H1 (cell line): Measurements from ENCODE around the gene EGFR. TPM values are rescaled to one million over a fixed set of nuclear protein-coding genes. Genes with fewer than 3 reads are reported as not detected.

Source experiments
- CTCF ChIA-PET: fragments of 300-600 bp; sonication (Branson Sonifier 250); formaldehyde crosslinking; loops from one replicate; lab custom pipeline; 2021; ENCODE audit not compliant: partially characterized antibody; lab: Charles Lee
- POLR2A ChIA-PET: fragments of 300-600 bp; sonication (Branson Sonifier 250); formaldehyde crosslinking; loops from one replicate; lab custom pipeline; 2021; ENCODE audit warnings: inconsistent platforms; ENCODE audit not compliant: partially characterized antibody; lab: Charles Lee
- DNase-seq, 2 experiments: peaks; one replicate each; pipeline versions ENCODE4 v3.0.0 to v3.0.0-alpha.2; 2010 to 2022; ENCODE audit warnings: low spot score in 2 of 2, low read depth in 1 of 2, mixed read lengths in 1 of 2
- FAIRE-seq: peaks from 2 replicates; lab custom pipeline; 2011; peaks lifted over from hg19 to GRCh38; lab: Jason Lieb, UNC
- H2AFZ ChIP-seq: 2 replicates; pipeline ENCODE4 v1.8.1; 2012; ENCODE audit warnings: low read length, inconsistent platforms
- H2AK5ac ChIP-seq: 2 replicates; pipeline ENCODE4 v1.6.1; 2013; ENCODE audit warnings: low read depth, low read length
- H2BK120ac ChIP-seq: replicated peaks from 2 replicates; pipeline ENCODE3; 2013; ENCODE audit warnings: low read depth, low read length, inconsistent platforms
- H2BK12ac ChIP-seq: 2 replicates; pipeline ENCODE4 v1.6.1; 2013; ENCODE audit warnings: low read depth, low read length
- H2BK15ac ChIP-seq: 2 replicates; pipeline ENCODE4 v1.6.1; 2013; ENCODE audit warnings: low read length
- H2BK20ac ChIP-seq: 2 replicates; pipeline ENCODE4 v1.6.1; 2013; ENCODE audit warnings: low read length
- H2BK5ac ChIP-seq: 2 replicates; pipeline ENCODE4 v1.6.1; 2013; ENCODE audit warnings: low read depth, low read length
- H3K14ac ChIP-seq: 2 replicates; pipeline ENCODE4 v1.6.1; 2013; ENCODE audit warnings: inconsistent platforms; ENCODE audit not compliant: insufficient read length
- H3K18ac ChIP-seq: 2 replicates; pipeline ENCODE4 v1.6.1; 2013; ENCODE audit warnings: low read length; ENCODE audit errors: extremely low read depth
- H3K23ac ChIP-seq: 2 replicates; pipeline ENCODE4 v1.6.1; 2013; ENCODE audit warnings: inconsistent platforms; ENCODE audit not compliant: insufficient read length
- H3K23me2 ChIP-seq: 2 replicates; pipeline ENCODE4 v1.6.1; 2013; ENCODE audit warnings: low read depth, low read length
- H3K27ac ChIP-seq: 2 replicates; pipeline ENCODE4 v1.6.1; 2011; ENCODE audit warnings: low read depth, low read length, inconsistent platforms
- H3K27me3 ChIP-seq, 4 experiments: replicated peaks in 1 of 4; 1 replicate in 1 of 4; 2 replicates in 3 of 4; pipeline versions ENCODE4 v1.6.1 to v1.8.1; 2011 to 2013; ENCODE audit warnings: low read length in 3 of 4, mild to moderate bottlenecking in 3 of 4, inconsistent platforms in 2 of 4, mixed read lengths in 2 of 4, moderate library complexity in 1 of 4; ENCODE audit not compliant: control insufficient read depth in 3 of 4, insufficient read depth in 3 of 4; ENCODE audit errors: extremely low read depth in 1 of 4
- H3K36me3 ChIP-seq, 4 experiments: 2 replicates each; pipeline versions ENCODE4 v1.6.1 to v1.8.1; 2011 to 2013; ENCODE audit warnings: mild to moderate bottlenecking in 4 of 4, low read length in 3 of 4, moderate library complexity in 2 of 4, control low read depth in 1 of 4, inconsistent platforms in 1 of 4; ENCODE audit not compliant: insufficient read depth in 4 of 4, control insufficient read depth in 2 of 4
- H3K4ac ChIP-seq: replicated peaks from 2 replicates; pipeline ENCODE3; 2013; ENCODE audit warnings: low read length, low read depth, mixed read lengths, inconsistent platforms; ENCODE audit not compliant: insufficient read length
- H3K4me1 ChIP-seq, 4 experiments: replicated peaks in 1 of 4; 1 replicate in 1 of 4; 2 replicates in 3 of 4; pipeline versions ENCODE4 v1.6.1 to v1.8.1; 2011 to 2013; ENCODE audit warnings: low read length in 3 of 4, inconsistent platforms in 2 of 4, mixed read lengths in 1 of 4; ENCODE audit not compliant: insufficient read depth in 4 of 4, control insufficient read depth in 3 of 4
- H3K4me2 ChIP-seq, 2 experiments: 2 replicates each; pipeline versions ENCODE4 v1.6.1 to v1.8.1; 2011 to 2013; ENCODE audit warnings: low read depth in 2 of 2, low read length in 2 of 2, control low read depth in 1 of 2, inconsistent platforms in 1 of 2, mild to moderate bottlenecking in 1 of 2; ENCODE audit not compliant: insufficient read depth in 1 of 2
- H3K4me3 ChIP-seq, 4 experiments: fragments of 200-600, 300-600 bp in 1 of 4; sonication (generic), shearing (Covaris generic), sonication (Bioruptor Twin) in 1 of 4; 2 replicates each; pipeline versions ENCODE4 v1.5.1 to v1.8.1; 2011 to 2016; ENCODE audit warnings: low read length in 4 of 4, low read depth in 3 of 4, control low read depth in 2 of 4, inconsistent platforms in 2 of 4, mild to moderate bottlenecking in 2 of 4, mixed read lengths in 1 of 4, moderate library complexity in 1 of 4; ENCODE audit not compliant: insufficient read depth in 2 of 4; ENCODE audit errors: extremely low read depth in 1 of 4
- H3K56ac ChIP-seq: replicated peaks from 2 replicates; pipeline ENCODE3; 2013; ENCODE audit warnings: low read depth, mild to moderate bottlenecking, mixed read lengths, low read length, inconsistent platforms; ENCODE audit not compliant: insufficient read length
- H3K79me1 ChIP-seq: 2 replicates; pipeline ENCODE4 v1.6.1; 2013; ENCODE audit warnings: low read depth, low read length, control low read depth
- H3K79me2 ChIP-seq, 2 experiments: 2 replicates each; pipeline versions ENCODE4 v1.6.1 to v1.8.1; 2012 to 2013; ENCODE audit warnings: low read length in 2 of 2, mild to moderate bottlenecking in 2 of 2, inconsistent platforms in 1 of 2; ENCODE audit not compliant: insufficient read depth in 2 of 2, control insufficient read depth in 1 of 2
- H3K9ac ChIP-seq, 4 experiments: replicated peaks in 1 of 4; 1 replicate in 1 of 4; 2 replicates in 3 of 4; pipeline versions ENCODE4 v1.6.1 to v1.8.1; 2011 to 2013; ENCODE audit warnings: low read depth in 3 of 4, low read length in 3 of 4, control low read depth in 2 of 4, mild to moderate bottlenecking in 2 of 4, moderate library complexity in 2 of 4, inconsistent platforms in 1 of 4; ENCODE audit errors: extremely low read depth in 1 of 4
- H3K9me3 ChIP-seq, 2 experiments: 2 replicates each; pipeline versions ENCODE4 v1.6.1 to v1.8.1; 2012 to 2013; ENCODE audit warnings: mild to moderate bottlenecking in 2 of 2, moderate library complexity in 2 of 2, control low read depth in 1 of 2, inconsistent platforms in 1 of 2, low read depth in 1 of 2, low read length in 1 of 2, mixed read lengths in 1 of 2; ENCODE audit not compliant: insufficient read depth in 2 of 2
- H4K20me1 ChIP-seq, 2 experiments: replicated peaks in 1 of 2; 2 replicates each; pipeline versions ENCODE3 to v1.8.1; 2011 to 2013; ENCODE audit warnings: inconsistent platforms in 2 of 2, low read length in 2 of 2, mild to moderate bottlenecking in 1 of 2; ENCODE audit not compliant: insufficient read depth in 2 of 2, control insufficient read depth in 1 of 2
- H4K5ac ChIP-seq: 2 replicates; pipeline ENCODE4 v1.6.1; 2013; ENCODE audit warnings: low read length, low read depth, mixed read lengths, inconsistent platforms; ENCODE audit not compliant: insufficient read length
- H4K8ac ChIP-seq: 2 replicates; pipeline ENCODE4 v1.8.0; 2013; ENCODE audit warnings: mild to moderate bottlenecking, moderate library complexity, low read length, inconsistent platforms; ENCODE audit not compliant: insufficient read depth; ENCODE audit errors: extremely low read depth
- H4K91ac ChIP-seq: replicated peaks from 2 replicates; pipeline ENCODE3; 2013; ENCODE audit warnings: low read length, mixed read lengths, inconsistent platforms; ENCODE audit not compliant: insufficient read length
- CBX8 ChIP-seq: fragments of 300-800, 300-1000 bp; sonication (generic); IDR thresholded peaks from 2 replicates; pipeline ENCODE4 v1.7.1; 2016; ENCODE audit warnings: low read depth, low read length, borderline replicate concordance
- CREB1 ChIP-seq: IDR thresholded peaks from 2 replicates; pipeline ENCODE4 v1.6.1; 2012; ENCODE audit warnings: inconsistent platforms
- GABPA ChIP-seq: IDR thresholded peaks from 2 replicates; pipeline ENCODE4 v1.6.1; 2011; ENCODE audit warnings: mild to moderate bottlenecking, low read length, moderate library complexity, borderline replicate concordance; ENCODE audit not compliant: insufficient read depth
- GTF2F1 ChIP-seq: IDR thresholded peaks from 2 replicates; pipeline ENCODE4 v1.6.1; 2012; ENCODE audit warnings: low read depth, low read length, improper control_type of control experiment, borderline replicate concordance
- KDM1A ChIP-seq: fragments of 200-600, 300-600 bp; sonication (generic); IDR thresholded peaks from 2 replicates; pipeline ENCODE4 v1.7.1; 2016; ENCODE audit warnings: mild to moderate bottlenecking, low read length, borderline replicate concordance
- RAD21 ChIP-seq, 2 experiments: IDR thresholded peaks in 1 of 2; conservative IDR thresholded peaks in 1 of 2; 2 replicates each; pipeline ENCODE4 v1.6.1; 2011; ENCODE audit warnings: low read depth in 2 of 2, low read length in 2 of 2, improper control_type of control experiment in 1 of 2, inconsistent platforms in 1 of 2, mild to moderate bottlenecking in 1 of 2, moderate library complexity in 1 of 2
- TEAD4 ChIP-seq: IDR thresholded peaks from 2 replicates; pipeline ENCODE4 v1.6.1; 2012; ENCODE audit warnings: low read depth, low read length, inconsistent platforms, mixed read lengths
- ZNF274 ChIP-seq: IDR thresholded peaks from 2 replicates; pipeline ENCODE4 v1.7.0; 2012; ENCODE audit warnings: low read length, borderline replicate concordance; ENCODE audit errors: extremely low read depth
- WGBS, 2 experiments: shearing (Covaris generic) in 1 of 2; methylation state at CpG; one replicate each; pipeline versions ENCODE4 v1.1.6 to v1.1.7; 2013 to 2015; ENCODE audit warnings: low lambda C conversion rate in 2 of 2, mixed read lengths in 2 of 2, inconsistent platforms in 1 of 2, low coverage in 1 of 2, missing lambda C conversion rate in 1 of 2; ENCODE audit not compliant: insufficient replicate concordance in 2 of 2, insufficient coverage in 1 of 2, insufficient read length in 1 of 2; ENCODE audit errors: extremely low coverage in 1 of 2, missing lambda C conversion rate in 1 of 2; 5-methylcytosine and 5-hydroxymethylcytosine counted together
- polyA plus RNA-seq, 7 experiments: library from polyadenylated mRNA; depleted of rRNA in 3 of 7; stranded (reverse) in 5 of 7; unstranded in 2 of 7; fragments of >200 nt in 5 of 7; fragments of 200-250 nt in 2 of 7; gene quantifications; 1 replicate in 5 of 7; 2 replicates in 1 of 7; 4 replicates in 1 of 7; pipeline versions ENCODE4 v1.2.1 to v1.2.3, GENCODE V29; 2011 to 2013; ENCODE audit warnings: missing spikeins in 2 of 7, mixed read lengths in 2 of 7
- total RNA-seq: library from RNA; stranded (reverse); fragmentation: NEBNext Ultra II Directional; extraction: Animal tissue kit (Norgen Biotek cat#: 25700); gene quantifications from 2 replicates; pipeline ENCODE4 v1.2.1, GENCODE V29; 2021
- TF ChIP-seq, protein P1 (sequence below): IDR thresholded peaks from 2 replicates; pipeline ENCODE4 v1.6.1; 2011; ENCODE audit warnings: low read length, improper control_type of control experiment

The EGFR gene
- total and polyA plus RNA-seq, 2 of the 8 experiments (the other 6 are each of a cell fraction or from before 2014, with no cell fraction given), result 1.9 to 5.8 TPM

DNA sequence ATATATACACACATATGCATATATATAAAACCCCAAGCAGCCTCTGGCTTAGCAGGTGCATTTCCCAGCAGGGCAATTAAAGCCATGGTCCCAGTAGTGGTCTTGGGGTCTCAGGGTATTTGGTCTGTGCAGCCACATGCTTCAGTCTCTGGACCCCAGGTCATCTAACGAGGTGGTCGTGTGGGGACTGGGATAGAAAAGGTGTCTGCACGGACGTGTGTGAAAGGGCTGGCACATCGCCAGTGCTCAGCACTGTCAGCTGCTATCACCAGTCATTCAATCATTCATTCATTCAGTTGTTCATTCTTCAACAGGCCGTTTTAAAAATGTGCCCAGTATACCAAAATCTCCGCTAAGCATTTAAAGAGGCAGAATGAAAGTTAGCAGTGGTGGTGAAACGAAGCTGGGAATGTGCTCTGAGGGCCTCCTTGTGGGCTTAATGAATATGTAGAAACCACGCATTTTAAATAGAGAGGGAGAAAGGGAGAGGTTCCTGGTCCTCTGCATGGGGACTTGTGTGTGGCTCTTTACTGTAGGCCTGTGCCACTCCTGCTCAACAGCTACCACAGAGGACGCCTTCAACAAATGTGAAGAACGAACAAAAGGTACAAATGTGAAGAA is 170.4 kb downstream of the EGFR start:
- Histone ChIP-seq H3K23ac (no peak overlapping the region), H2BK120ac (peak overlapping the region; percentile 70), H2BK15ac (peak overlapping the region; percentile 62; the same call in 1 of the 2 replicates), H3K9me3 (no peaks in the 10 kb centered on the region), H4K91ac (no peak overlapping the region), H3K14ac (no peak overlapping the region), H3K18ac (no peak overlapping the region), H3K27ac (no peak overlapping the region), H3K4me1 (peaks cover 22 to 39% (median 37%) of the 10 kb centered on the region in 4 experiments), H4K20me1 (no peaks in the 10 kb centered on the region), H4K8ac (no peak overlapping the region), H3K56ac (no peak overlapping the region), H3K23me2 (no peaks in the 10 kb centered on the region), H2AK5ac (no peak overlapping the region; the same call in 1 of the 2 replicates), H2AFZ (0 out of 2 replicates have a peak overlapping the region, but pooled peaks have one; percentile 41), H3K27me3 (no peaks in the 10 kb centered on the region; a peak in 2 of 7 replicates), H2BK5ac (peak overlapping the region; percentile 9; the same call in 1 of the 2 replicates), H3K9ac (no peak overlapping the region), H3K4me2 (peak overlapping the region; percentile 28 to 38; a peak in 2 of 4 replicates), H3K4ac (no peak overlapping the region), H2BK12ac (peak overlapping the region; percentile 72; the same call in 1 of the 2 replicates), H3K4me3 (no peak overlapping the region), H4K5ac (no peak overlapping the region), H3K79me2 (no peaks in the 10 kb centered on the region), H2BK20ac (peak overlapping the region; percentile 87; the same call in 1 of the 2 replicates), H3K79me1 (no peaks in the 10 kb centered on the region), H3K36me3 (no peaks in the 10 kb centered on the region)
- CTCF ChIA-PET, result interaction anchor here (2.0 kb wide), 1 partner anchor 56 kb away, joined by 4 read pairs; no protein-coding TSS in a partner anchor
- FAIRE-seq (no peak), DNase-seq (peak in 1 of 2 experiments; percentile 40)
- no peak for TF ChIP-seq ZNF274
- no peak for TF ChIP-seq CBX8
- TF ChIP-seq, protein P1, sequence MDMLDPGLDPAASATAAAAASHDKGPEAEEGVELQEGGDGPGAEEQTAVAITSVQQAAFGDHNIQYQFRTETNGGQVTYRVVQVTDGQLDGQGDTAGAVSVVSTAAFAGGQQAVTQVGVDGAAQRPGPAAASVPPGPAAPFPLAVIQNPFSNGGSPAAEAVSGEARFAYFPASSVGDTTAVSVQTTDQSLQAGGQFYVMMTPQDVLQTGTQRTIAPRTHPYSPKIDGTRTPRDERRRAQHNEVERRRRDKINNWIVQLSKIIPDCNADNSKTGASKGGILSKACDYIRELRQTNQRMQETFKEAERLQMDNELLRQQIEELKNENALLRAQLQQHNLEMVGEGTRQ, result no peak
- no peak for TF ChIP-seq CREB1
- no peak for TF ChIP-seq GTF2F1
- TF ChIP-seq GABPA, result no peak
- TF ChIP-seq RAD21 (IDR thresholded peaks at IDR 0.05 in 1 of 2, conservative IDR thresholded peaks at IDR 0.05 in 1 of 2; ENCODE audit: low read depth in 2 of 2, low read length in 2 of 2), result peak; percentile 18 to 22; a peak in 3 of 4 replicates
- no peak for TF ChIP-seq TEAD4
- no peak for TF ChIP-seq KDM1A
- WGBS, 2 experiments, result 69% methylated on average over 11 of the region's 11 CpGs; no CpG with 5 or more reads in 1 of the 2 experiments
- POLR2A ChIA-PET, result interaction anchor here (0.6 kb wide), 1 partner anchor 9 kb away, joined by 3 read pairs; no protein-coding TSS in a partner anchor
